ENCODE results near the gene NUDT12. TPM values are rescaled to one million over a fixed set of nuclear protein-coding genes. Genes with fewer than 3 reads are reported as not detected.

NUDT12 gene
- 12.9 and 19.9 TPM in 2 replicates for total RNA-seq

GRCh38 chr5:103562453-103563157 is at the start of gene NUDT12:
TSS of gene NUDT12 (minus strand) at chr5:103562789. CDS start at chr5:103560248, 2,541 bp downstream.
- TF ChIP-seq CTCF (IDR thresholded peaks at IDR 0.05; ENCODE audit: insufficient read depth, low read depth, low read length) = no peak
- DNase-seq (ENCODE audit: low read depth) = peak; percentile 64
- H3K4me3 ChIP-seq (ENCODE audit: low read depth, low read length) = peak within 1 kb of the TSS; percentile 66

- TF ChIP-seq CTCF (IDR thresholded peaks at IDR 0.05; ENCODE audit: insufficient read depth, low read depth, low read length) = no peak
Measured at GRCh38 chr5:103607346-103607745, 44.8 kb upstream of the NUDT12 start.

GRCh38 chr5:103605277-103605676 is 42.7 kb upstream of the NUDT12 start:
- H3K4me3 ChIP-seq (ENCODE audit: low read depth, low read length) = no peak overlapping the region
- no peak for DNase-seq (ENCODE audit: low read depth)
- TF ChIP-seq CTCF (IDR thresholded peaks at IDR 0.05; ENCODE audit: insufficient read depth, low read depth, low read length) = no peak

More at GRCh38 chr5:103607346-103607745, 44.8 kb upstream of the NUDT12 start:
- H3K4me3 ChIP-seq (ENCODE audit: low read depth, low read length) = no peak overlapping the region
- no peak for DNase-seq (ENCODE audit: low read depth)

- DNase-seq (ENCODE audit: low read depth) = no peak
- TF ChIP-seq CTCF (IDR thresholded peaks at IDR 0.05; ENCODE audit: insufficient read depth, low read depth, low read length) = no peak
- no peak overlapping the region for H3K4me3 ChIP-seq (ENCODE audit: low read depth, low read length)
Measured at GRCh38 chr5:103602438-103602837, 39.8 kb upstream of the NUDT12 start.

- no peak for TF ChIP-seq CTCF (IDR thresholded peaks at IDR 0.05; ENCODE audit: insufficient read depth, low read depth, low read length)
- H3K4me3 ChIP-seq (ENCODE audit: low read depth, low read length) = no peak overlapping the region
- DNase-seq (ENCODE audit: low read depth) = no peak
Measured at GRCh38 chr5:103601314-103601713, 38.7 kb upstream of the NUDT12 start.

GRCh38 chr5:103600086-103600485 is 37.5 kb upstream of the NUDT12 start:
- no peak for TF ChIP-seq CTCF (IDR thresholded peaks at IDR 0.05; ENCODE audit: insufficient read depth, low read depth, low read length)
- no peak overlapping the region for H3K4me3 ChIP-seq (ENCODE audit: low read depth, low read length)
- DNase-seq (ENCODE audit: low read depth) = no peak
